A673 (cell line): ENCODE results near the gene PIK3IP1. TPM values are rescaled to one million over a fixed set of nuclear protein-coding genes. Genes with fewer than 3 reads are reported as not detected.

Experiments used
- BruUV-seq: library from RNA; stranded (reverse); fragments of 400-500 nt; replicated peaks from 2 replicates; lab custom pipeline; 2021; lab: Mats Ljungman, UMichigan
- CTCF ChIA-PET: fragments of 300-600 bp; sonication (Branson Sonifier 250); formaldehyde crosslinking; loops from one replicate; lab custom pipeline; 2022; ENCODE audit warnings: antibody characterized with exemption; lab: Charles Lee
- POLR2A ChIA-PET: fragments of 300-600 bp; sonication (Branson Sonifier 250); formaldehyde crosslinking; loops from one replicate; lab custom pipeline; 2022; ENCODE audit warnings: antibody characterized with exemption; ENCODE audit not compliant: low non-redundant PET; lab: Charles Lee
- DNase-seq: peaks from one replicate; pipeline ENCODE4 v3.0.0-alpha.2; 2015; ENCODE audit warnings: low spot score
- H3K27ac ChIP-seq: fragments of 200-600 bp; sonication (generic); 2 replicates; pipeline ENCODE4 v1.5.1; 2016; ENCODE audit warnings: mixed run types, low read depth, mild to moderate bottlenecking, mixed read lengths, antibody characterized with exemption, low read length; ENCODE audit not compliant: poor library complexity, severe bottlenecking
- H3K27me3 ChIP-seq: fragments of 200-600 bp; sonication (generic); replicated peaks from 2 replicates; pipeline ENCODE4 v1.6.1; 2017; ENCODE audit warnings: mixed run types, low read depth, mild to moderate bottlenecking, mixed read lengths, antibody characterized with exemption, low read length; ENCODE audit not compliant: insufficient read depth, poor library complexity
- H3K36me3 ChIP-seq: fragments of 200-600 bp; sonication (generic); 2 replicates; pipeline ENCODE4 v1.6.1; 2016; ENCODE audit warnings: mixed run types, mild to moderate bottlenecking, mixed read lengths, antibody characterized with exemption, low read length; ENCODE audit not compliant: insufficient read depth, poor library complexity, severe bottlenecking
- H3K4me1 ChIP-seq: fragments of 200-600 bp; sonication (generic); 2 replicates; pipeline ENCODE4 v1.6.1; 2017; ENCODE audit warnings: mixed run types, mild to moderate bottlenecking, mixed read lengths, antibody characterized with exemption, low read length; ENCODE audit not compliant: insufficient read depth, poor library complexity, severe bottlenecking
- H3K4me3 ChIP-seq: fragments of 200-600 bp; sonication (generic); 2 replicates; pipeline ENCODE4 v1.5.1; 2016; ENCODE audit warnings: low read depth, mixed run types, mild to moderate bottlenecking, mixed read lengths, low read length; ENCODE audit not compliant: poor library complexity, severe bottlenecking
- H3K9me3 ChIP-seq: fragments of 200-600 bp; sonication (generic); 2 replicates; pipeline ENCODE4 v1.6.1; 2016; ENCODE audit warnings: mixed run types, low read depth, mild to moderate bottlenecking, mixed read lengths, antibody characterized with exemption, low read length; ENCODE audit not compliant: poor library complexity, severe bottlenecking
- CTCF ChIP-seq: fragments of 300-800, 200-600 bp; sonication (generic); conservative IDR thresholded peaks from 2 replicates; pipeline ENCODE4 v1.5.1; 2017; ENCODE audit warnings: low read depth, mild to moderate bottlenecking, antibody characterized with exemption, low read length, moderate library complexity, mixed read lengths
- EZH2 ChIP-seq: fragments of 200-600 bp; sonication (generic); IDR thresholded peaks from 2 replicates; pipeline ENCODE4 v1.6.1; 2017; ENCODE audit warnings: borderline replicate concordance, low read depth, mild to moderate bottlenecking, mixed read lengths, antibody characterized with exemption, low read length; ENCODE audit not compliant: poor library complexity, severe bottlenecking
- intact Hi-C: fragments of 100-400 bp; cut with micrococcal nuclease; formaldehyde crosslinking; loops from one replicate; pipeline ENCODE4 v1.10.0; 2022; ENCODE audit not compliant: unreplicated experiment
- total RNA-seq: library from RNA; stranded (reverse); gene quantifications from 2 replicates; pipeline ENCODE4 v1.2.3, GENCODE V29; 2021

PIK3IP1 gene
- total RNA-seq, 1 experiment from 2014 or later, result 0.24 TPM

DNA sequence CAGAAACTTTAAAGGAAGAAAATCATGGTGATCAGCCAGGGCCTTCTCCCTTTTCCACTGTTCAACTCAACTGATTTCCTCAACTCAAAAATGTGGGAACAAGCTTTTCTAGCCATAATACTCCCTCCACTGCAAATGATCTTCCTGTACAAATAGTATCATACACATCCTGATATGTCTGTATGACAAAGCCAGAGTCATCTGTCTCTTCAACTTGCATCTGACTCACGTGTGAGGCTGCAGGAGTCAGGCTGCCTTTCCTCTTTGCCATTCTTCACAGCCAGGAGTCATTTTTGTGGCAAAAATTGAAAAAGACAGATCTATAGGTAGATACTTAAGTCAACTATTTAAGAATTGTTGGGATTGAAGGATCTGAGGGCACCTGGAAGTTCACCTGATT, 40.6 kb upstream of the PIK3IP1 start:
- Histone ChIP-seq H3K27me3 (no peaks in the 10 kb centered on the region), H3K4me3 (no peak overlapping the region), H3K36me3 (peaks cover 90% of the 10 kb centered on the region), H3K4me1 (no peaks in the 10 kb centered on the region), H3K9me3 (no peaks in the 10 kb centered on the region), H3K27ac (no peak overlapping the region)
- BruUV-seq, result no TSS peak
- intact Hi-C loops, result no loop called here
- ChIA-PET CTCF (no interaction called here), POLR2A (no interaction called here)
- TF ChIP-seq CTCF, result no peak
- no peak for DNase-seq

GRCh38 chr22:31332010-31332409, 39.7 kb upstream of the PIK3IP1 start:
- peaks cover 91% of the 10 kb centered on the region for H3K36me3 ChIP-seq
- intact Hi-C loops, result no loop called here

DNA sequence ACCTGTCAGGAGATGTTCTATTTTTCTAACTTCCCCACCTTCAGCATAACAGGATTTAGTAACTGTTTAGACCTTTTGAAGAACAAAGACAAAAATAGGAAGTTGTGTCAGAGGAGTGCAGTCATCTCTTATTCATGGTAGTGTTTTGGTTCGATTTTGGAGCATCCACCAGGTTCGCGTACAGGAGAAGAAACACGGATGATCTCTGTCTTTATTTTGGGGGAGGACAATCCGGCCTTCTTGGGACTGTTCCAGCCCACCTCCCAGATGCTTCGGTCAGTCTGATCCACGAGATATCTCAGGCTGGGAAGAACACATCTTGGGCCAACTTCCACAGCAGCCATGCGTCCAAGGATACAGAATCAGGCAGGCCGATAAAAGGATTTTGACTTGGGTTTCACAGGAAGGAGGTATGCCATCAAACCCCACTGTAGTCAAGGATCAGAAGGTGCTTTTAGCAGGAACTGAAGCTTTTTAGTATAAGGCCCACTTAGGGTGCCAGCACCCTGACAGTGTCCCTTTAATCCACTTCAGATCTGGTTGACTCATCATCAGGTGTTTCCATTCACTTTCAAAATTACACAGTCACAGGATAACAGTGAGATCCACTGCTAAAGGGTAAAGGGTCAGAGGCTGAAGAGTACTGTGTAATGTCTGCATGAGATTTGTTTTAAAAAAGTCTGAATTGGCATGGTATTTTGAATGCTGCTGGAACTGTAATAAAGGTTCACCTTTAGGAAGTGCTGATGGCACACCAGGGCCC, 37.3 kb upstream of the PIK3IP1 start:
- no peak for TF ChIP-seq EZH2
- Histone ChIP-seq H3K4me1 (no peaks in the 10 kb centered on the region), H3K9me3 (no peaks in the 10 kb centered on the region), H3K4me3 (no peak overlapping the region), H3K36me3 (peaks cover 90% of the 10 kb centered on the region), H3K27me3 (no peaks in the 10 kb centered on the region), H3K27ac (no peak overlapping the region)
- no TSS peak for BruUV-seq
- POLR2A ChIA-PET, result no interaction called here
- intact Hi-C loops, result no loop called here
- DNase-seq, result no peak
- CTCF ChIA-PET, result no interaction called here

More at GRCh38 chr22:31332010-31332409, 39.7 kb upstream of the PIK3IP1 start:
- no peak overlapping the region for H3K4me3 ChIP-seq
- H3K9me3 ChIP-seq, result no peaks in the 10 kb centered on the region
- POLR2A ChIA-PET, result no interaction called here
- no peaks in the 10 kb centered on the region for H3K4me1 ChIP-seq
- no peak for DNase-seq
- no peaks in the 10 kb centered on the region for H3K27me3 ChIP-seq
- no peak overlapping the region for H3K27ac ChIP-seq
- CTCF ChIA-PET, result no interaction called here
- BruUV-seq, result no TSS peak
- TF ChIP-seq CTCF, result no peak
- no peak for TF ChIP-seq EZH2

GRCh38 chr22:31329029-31329428, 36.7 kb upstream of the PIK3IP1 start:
- H3K36me3 ChIP-seq, result peaks cover 84% of the 10 kb centered on the region
- TF ChIP-seq CTCF, result no peak
- TF ChIP-seq EZH2, result no peak
- BruUV-seq, result no TSS peak
- H3K27ac ChIP-seq, result no peak overlapping the region
- CTCF ChIA-PET, result no interaction called here
- H3K27me3 ChIP-seq, result no peaks in the 10 kb centered on the region
- intact Hi-C loops, result no loop called here
- no peak overlapping the region for H3K4me3 ChIP-seq
- no peaks in the 10 kb centered on the region for H3K4me1 ChIP-seq
- no peaks in the 10 kb centered on the region for H3K9me3 ChIP-seq
- DNase-seq, result no peak
- POLR2A ChIA-PET, result no interaction called here
